GM18505 (cell line): Measurements from ENCODE around the gene EEF2KMT.
"Not testable (repeated sequence)": the region's sequence is repeated elsewhere in the genome, so short reads cannot be mapped to it uniquely, and the experiment has no call there.

ENCODE experiments used
- ATAC-seq: cut with Tn5 transposase; IDR thresholded peaks from one replicate; pipeline ENCODE4 v1.9.1; 2021; ENCODE audit not compliant: unreplicated experiment
- POLR2A ChIP-seq: IDR thresholded peaks from 4 replicates; pipeline ENCODE4 v1.6.1; 2011; ENCODE audit warnings: borderline replicate concordance; ENCODE audit not compliant: insufficient read depth, insufficient read length; ENCODE audit errors: extremely low read depth

EEF2KMT gene

GRCh38 chr16:5064915-5065314 is 32.7 kb downstream of the EEF2KMT start:
- no peak for TF ChIP-seq POLR2A
- no peak for ATAC-seq

- no peak for TF ChIP-seq POLR2A
Observed at GRCh38 chr16:5062790-5063765, 34.5 kb downstream of the EEF2KMT start.

GRCh38 chr16:5062051-5062450 is 35.5 kb downstream of the EEF2KMT start:
- TF ChIP-seq POLR2A = no peak
- ATAC-seq = no peak

More at GRCh38 chr16:5062790-5063765, 34.5 kb downstream of the EEF2KMT start:
- ATAC-seq = no peak

- no peak for ATAC-seq
- TF ChIP-seq POLR2A = no peak
Observed at GRCh38 chr16:5060073-5060641, 37.4 kb downstream of the EEF2KMT start.

- no peak for ATAC-seq
- TF ChIP-seq POLR2A = no peak
Observed at GRCh38 chr16:5059386-5060072, 38.1 kb downstream of the EEF2KMT start.

- no peak for TF ChIP-seq POLR2A
- no peak for ATAC-seq
Observed at GRCh38 chr16:5058476-5058875, 39.1 kb downstream of the EEF2KMT start.

GRCh38 chr16:5056352-5056751 is 41.2 kb downstream of the EEF2KMT start:
- TF ChIP-seq POLR2A = no peak
- ATAC-seq = no peak

- no peak for ATAC-seq
- no peak for TF ChIP-seq POLR2A
Observed at GRCh38 chr16:5054876-5055865, 42.4 kb downstream of the EEF2KMT start.

GRCh38 chr16:5046914-5047313 is 50.7 kb downstream of the EEF2KMT start:
- TF ChIP-seq POLR2A = no peak
- no peak for ATAC-seq

- no peak for TF ChIP-seq POLR2A
- ATAC-seq = no peak
Observed at GRCh38 chr16:5045499-5046115, 52.0 kb downstream of the EEF2KMT start.

GRCh38 chr16:5044581-5044980 is 53.0 kb downstream of the EEF2KMT start:
- ATAC-seq = not testable (repeated sequence)

- TF ChIP-seq POLR2A = no peak
- ATAC-seq = no peak
Observed at GRCh38 chr16:5044011-5044540, 53.5 kb downstream of the EEF2KMT start.
